ENCODE results near the gene SFT2D1.
"Not testable (repeated sequence)": the region's sequence is repeated elsewhere in the genome, so short reads cannot be mapped to it uniquely, and the experiment has no call there.

The SFT2D1 gene

DNA sequence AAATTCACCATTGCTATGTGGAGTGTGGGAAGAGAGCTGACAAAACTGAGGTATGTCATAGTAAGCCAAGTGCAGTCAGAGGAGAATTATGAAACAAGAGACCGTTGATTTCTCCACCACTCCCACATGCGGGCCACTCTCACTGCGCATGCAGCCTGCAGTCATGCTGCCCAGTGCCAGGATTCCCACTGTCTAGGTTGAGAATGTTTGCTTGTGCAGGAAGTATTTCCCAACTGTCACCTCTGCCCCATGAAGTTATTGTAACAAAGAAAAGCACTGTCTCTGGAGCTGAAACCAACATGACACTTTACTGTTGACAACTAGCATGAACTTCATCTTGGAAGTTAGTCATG lies 18.7 kb upstream of the SFT2D1 start:
- no peak for DNase-seq

GRCh38 chr6:166360243-166361076 lies 18.1 kb upstream of the SFT2D1 start:
- no peak for DNase-seq

DNA sequence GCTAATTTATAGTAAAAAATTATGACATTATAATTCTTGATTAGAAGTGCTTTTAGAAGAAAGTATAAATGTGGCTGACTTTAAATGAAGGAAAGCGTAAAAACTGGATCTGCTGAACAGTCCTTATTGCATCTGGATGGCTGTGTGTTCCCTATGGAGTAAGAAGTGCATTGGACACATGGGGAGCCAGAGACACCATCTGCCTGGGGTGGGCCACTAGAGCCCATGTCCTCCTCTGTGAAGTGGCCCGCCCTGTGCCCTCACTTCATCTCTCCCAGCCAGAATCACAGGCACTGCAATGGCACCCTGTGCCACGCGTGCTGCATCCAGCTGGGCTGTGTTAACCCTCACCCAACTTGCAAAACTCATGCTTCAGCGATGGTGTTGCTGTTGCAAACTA lies 13.2 kb upstream of the SFT2D1 start:
- no peak for DNase-seq

GRCh38 chr6:166354965-166355364 lies 12.6 kb upstream of the SFT2D1 start:
- DNase-seq, result no peak

DNA sequence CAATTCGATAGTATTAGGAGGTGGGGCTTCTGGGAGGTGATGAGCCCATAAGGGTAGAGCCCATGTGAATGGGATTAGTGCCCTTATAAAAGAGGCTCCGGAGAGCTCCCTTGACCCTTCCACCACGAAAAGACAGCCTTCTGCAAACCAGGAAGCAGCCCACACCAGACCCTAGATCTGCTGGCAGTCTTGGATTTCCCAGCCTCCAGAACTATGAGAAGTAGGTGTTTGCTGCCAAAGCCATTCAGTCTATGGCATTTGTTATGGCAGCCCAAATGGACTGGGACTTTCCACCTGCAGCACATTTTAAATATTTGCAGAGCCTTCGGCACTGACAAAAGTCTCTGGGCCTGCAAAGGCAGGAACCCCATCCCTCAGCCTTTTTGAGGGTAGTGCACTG lies 11.8 kb upstream of the SFT2D1 start:
- DNase-seq, result no peak

GRCh38 chr6:166353507-166353906 lies 11.2 kb upstream of the SFT2D1 start:
- DNase-seq, result no peak

GRCh38 chr6:166352923-166353322 lies 10.6 kb upstream of the SFT2D1 start:
- DNase-seq, result no peak

- peak; percentile 29 for DNase-seq
These were observed 9.5 kb upstream of the SFT2D1 start for GRCh38 chr6:166351715-166352285.

DNA sequence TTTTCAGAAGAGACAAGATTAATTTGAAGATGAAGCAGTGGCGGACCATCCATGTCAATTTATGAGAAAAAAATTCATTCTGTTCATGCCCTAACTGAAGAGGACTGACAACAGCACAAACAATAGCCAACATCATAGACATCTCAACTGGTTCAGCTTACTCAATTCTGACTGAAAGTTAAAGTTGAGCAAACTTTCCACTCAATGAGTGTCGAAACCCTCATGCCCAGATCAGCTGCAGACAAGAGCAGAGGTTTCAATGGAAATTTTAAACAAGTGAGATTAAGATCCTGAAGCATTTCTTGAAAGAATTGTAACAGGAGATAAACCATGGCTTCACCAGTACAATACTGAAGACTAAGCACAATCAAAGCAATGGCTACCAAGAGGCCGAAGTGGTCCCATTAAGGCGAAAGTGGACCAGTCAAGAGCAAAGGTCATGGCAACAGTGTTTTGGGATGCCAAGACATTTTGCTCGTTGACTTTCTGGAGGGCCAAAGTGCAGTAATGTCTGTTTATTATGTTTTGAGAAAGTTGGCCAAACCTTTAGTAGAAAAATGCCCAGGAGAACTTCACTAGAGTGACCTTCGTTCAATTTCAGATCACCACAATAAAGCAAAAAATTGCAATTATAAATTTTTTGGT lies 6.1 kb upstream of the SFT2D1 start:
- DNase-seq, result no peak

- no peak for DNase-seq
These were observed 4.6 kb upstream of the SFT2D1 start for GRCh38 chr6:166346965-166347364.

GRCh38 chr6:166346449-166346848 lies 4.1 kb upstream of the SFT2D1 start:
- no peak for DNase-seq

- DNase-seq, result not testable (repeated sequence)
These were observed 3.3 kb upstream of the SFT2D1 start for GRCh38 chr6:166345672-166346071.

DNA sequence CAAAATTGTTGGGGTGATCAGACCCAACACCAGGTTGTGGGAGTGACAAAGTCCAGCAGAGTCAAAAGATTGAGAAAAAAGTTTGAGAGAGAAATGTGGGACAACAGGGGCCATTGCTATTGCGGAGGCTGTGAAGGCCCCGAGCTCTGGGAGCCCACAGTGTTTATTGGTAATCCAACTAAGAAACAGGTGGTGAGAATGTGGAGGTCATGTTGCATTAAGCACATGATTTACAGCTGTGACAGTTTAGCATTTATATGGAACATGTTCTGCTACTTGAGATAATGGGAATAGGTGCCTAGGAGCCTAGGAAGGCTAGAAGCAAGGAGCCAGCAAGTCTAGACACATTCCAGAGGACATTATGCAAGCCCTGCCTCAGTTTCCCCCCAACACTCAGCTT lies 2.6 kb upstream of the SFT2D1 start:
- DNase-seq, result not testable (repeated sequence)

GRCh38 chr6:166344240-166344639 lies 1.9 kb upstream of the SFT2D1 start:
- DNase-seq, result no peak

GRCh38 chr6:166343150-166343487 lies 774 bp upstream of the SFT2D1 start:
- DNase-seq, result no peak

DNA sequence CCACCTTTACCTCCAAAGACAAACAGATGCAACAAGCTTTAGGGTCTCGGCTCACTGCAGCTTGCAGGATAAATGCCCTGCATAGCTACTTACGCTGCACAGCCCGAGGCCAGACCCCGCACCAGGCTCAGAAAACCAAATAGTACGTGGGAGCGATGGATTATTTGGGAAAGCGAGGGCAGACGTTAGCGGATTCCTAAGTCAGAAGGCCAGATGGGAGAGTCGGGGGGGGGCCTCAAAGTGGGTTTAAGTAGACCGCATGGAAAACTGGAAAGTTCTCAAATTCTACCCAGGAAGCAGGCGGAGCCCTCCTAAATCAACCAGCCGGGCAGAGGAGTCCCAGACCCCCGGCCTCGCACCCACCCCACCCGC lies 382 bp downstream of the SFT2D1 start:
- DNase-seq, result no peak

DNA sequence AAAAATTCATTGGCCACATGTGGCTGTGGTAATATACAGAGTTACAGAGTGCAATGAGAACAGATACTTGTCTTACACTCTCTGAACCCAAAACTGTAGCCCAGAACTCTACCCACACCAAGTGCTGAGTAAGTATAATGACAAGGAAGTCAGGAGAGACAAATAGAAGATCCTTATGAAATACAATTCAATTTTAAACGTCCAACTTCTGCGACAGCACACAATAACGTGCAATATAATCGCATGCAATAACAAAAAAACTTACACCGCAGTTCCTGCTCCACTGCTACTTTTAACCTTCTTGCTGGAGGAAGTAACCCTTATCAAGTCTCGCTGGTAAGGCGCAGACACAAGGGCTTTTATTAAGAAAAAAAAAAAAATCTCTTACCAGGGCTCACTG lies 881 bp downstream of the SFT2D1 start:
- DNase-seq, result no peak

- no peak for DNase-seq
These were observed 3.5 kb downstream of the SFT2D1 start for GRCh38 chr6:166338854-166339253.

DNA sequence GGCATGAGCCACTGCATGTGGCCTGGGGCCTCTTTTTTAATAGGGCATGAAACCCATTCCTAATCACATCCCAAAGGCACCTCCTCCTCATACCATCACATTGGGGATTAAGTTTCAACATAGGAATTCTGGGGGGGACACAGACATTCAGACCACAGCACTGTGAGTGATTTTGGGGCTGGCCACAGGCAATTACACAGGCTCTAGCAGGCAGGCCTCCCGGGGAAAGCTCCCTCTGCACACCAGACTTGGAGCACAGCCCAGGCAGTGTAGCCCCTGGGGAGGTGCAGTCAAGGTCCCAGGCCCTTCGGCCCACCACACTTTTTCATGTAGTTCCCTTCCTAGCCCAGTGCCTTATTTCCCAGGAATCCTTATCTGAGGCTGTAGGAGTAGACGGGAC lies 5.5 kb downstream of the SFT2D1 start:
- DNase-seq, result no peak

- DNase-seq, result no peak
These were observed 6.7 kb downstream of the SFT2D1 start for GRCh38 chr6:166335378-166336302.

DNA sequence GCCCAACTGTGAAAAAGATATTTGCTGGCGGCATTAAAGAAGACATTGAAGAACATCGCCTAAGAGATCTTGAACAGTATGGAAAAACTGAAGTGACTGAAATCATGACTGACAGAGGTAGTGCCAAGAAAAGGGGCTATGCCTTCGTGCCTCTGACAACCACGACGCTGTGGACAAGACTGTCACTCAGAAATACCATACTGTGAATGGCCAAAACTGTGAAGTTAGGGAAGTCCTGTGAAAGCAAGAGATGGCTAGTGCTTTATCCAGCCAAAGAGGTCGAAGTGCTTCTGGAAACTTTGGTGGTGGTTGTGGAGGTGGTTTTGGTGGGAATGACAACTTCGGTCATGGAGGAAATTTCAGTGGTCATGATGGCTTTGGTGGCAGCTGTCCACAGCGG lies 7.5 kb downstream of the SFT2D1 start:
- no peak for DNase-seq

- DNase-seq, result no peak
These were observed 9.0 kb downstream of the SFT2D1 start for GRCh38 chr6:166333172-166333995.

Measured in NCI-H510A treated with DMSO at 0.1 percent for 48 hours (cell line).